Measurements from ENCODE around the gene BDH2.

- no peak for TF ChIP-seq CTCF (conservative IDR thresholded peaks at IDR 0.05; ENCODE audit: low read length)
- no peak for TF ChIP-seq EZH2phosphoT487 (IDR thresholded peaks at IDR 0.05; ENCODE audit: borderline replicate concordance, low read depth, low read length)
Observed at GRCh38 chr4:103129174-103129573, 29.5 kb upstream of the BDH2 start.
